HepG2 (cell line): ENCODE measurements around the gene HRH2.

ENCODE experiments used
- NFIC ChIP-seq: IDR thresholded peaks from 2 replicates; pipeline ENCODE4 v1.6.1; 2012; ENCODE audit warnings: mild to moderate bottlenecking, low read length, inconsistent platforms
- ZBTB1 ChIP-seq: sonication (generic); formaldehyde crosslinking; IDR thresholded peaks from 2 replicates; pipeline ENCODE4 v1.4.0; 2020; ENCODE audit warnings: missing genetic modification reagents, borderline replicate concordance
- TF ChIP-seq, protein P1 (sequence below): IDR thresholded peaks from 2 replicates; pipeline ENCODE4 v1.6.1; 2018; ENCODE audit warnings: missing genetic modification reagents

DNA sequence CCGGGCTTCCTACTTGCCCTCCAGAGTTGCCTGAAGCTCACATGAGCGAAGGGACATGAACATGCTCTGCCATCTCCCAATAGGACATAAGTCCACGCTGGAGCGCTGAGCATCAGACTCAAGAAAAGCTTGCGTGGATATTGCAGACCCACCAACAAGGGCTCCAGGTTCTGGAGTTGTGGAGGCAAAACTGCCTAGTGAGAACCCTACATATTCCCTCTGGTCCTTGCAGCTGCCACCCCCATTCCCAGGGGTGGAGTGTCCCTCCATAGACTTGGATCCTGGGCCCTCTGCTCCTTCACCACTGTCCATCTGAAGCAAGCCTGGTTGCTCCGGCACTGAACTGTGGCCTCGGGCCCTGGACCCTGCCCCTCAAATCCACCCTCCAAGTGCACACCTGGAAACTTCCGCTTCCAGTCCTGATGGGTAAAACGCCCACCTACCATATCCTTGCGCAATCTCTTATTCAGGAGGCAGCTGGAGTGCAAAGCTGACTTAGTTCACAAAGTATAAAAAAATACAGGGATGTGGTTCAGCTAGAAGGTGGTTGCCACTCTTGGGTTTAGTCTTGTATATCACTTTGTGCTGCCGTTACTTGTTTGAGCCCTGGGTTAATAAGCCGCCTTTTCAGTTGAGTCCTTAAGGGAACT is 28.0 kb downstream of the HRH2 start:
- no peak for TF ChIP-seq NFIC
- TF ChIP-seq, protein P1, sequence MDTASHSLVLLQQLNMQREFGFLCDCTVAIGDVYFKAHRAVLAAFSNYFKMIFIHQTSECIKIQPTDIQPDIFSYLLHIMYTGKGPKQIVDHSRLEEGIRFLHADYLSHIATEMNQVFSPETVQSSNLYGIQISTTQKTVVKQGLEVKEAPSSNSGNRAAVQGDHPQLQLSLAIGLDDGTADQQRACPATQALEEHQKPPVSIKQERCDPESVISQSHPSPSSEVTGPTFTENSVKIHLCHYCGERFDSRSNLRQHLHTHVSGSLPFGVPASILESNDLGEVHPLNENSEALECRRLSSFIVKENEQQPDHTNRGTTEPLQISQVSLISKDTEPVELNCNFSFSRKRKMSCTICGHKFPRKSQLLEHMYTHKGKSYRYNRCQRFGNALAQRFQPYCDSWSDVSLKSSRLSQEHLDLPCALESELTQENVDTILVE (CRISPR knock-in tag), result no peak
- TF ChIP-seq ZBTB1 (CRISPR knock-in tag), result no peak
